ENCODE results near the gene DUSP19.
A peak's percentile ranks its signal among the peaks of the same experiment; 100 is the strongest.
"Not testable (repeated sequence)": the region's sequence is repeated elsewhere in the genome, so short reads cannot be mapped to it uniquely, and the experiment has no call there.

DUSP19 gene

GRCh38 chr2:183047486-183048125 lies 30.9 kb upstream of the DUSP19 start:
- DNase-seq (ENCODE audit: low spot score in 2 of 2); H3K9me3 Mint-ChIP-seq; H3K27ac Mint-ChIP-seq; H3K4me1 Mint-ChIP-seq; H3K36me3 Mint-ChIP-seq; H3K4me3 Mint-ChIP-seq; ATAC-seq: not testable (repeated sequence)

GRCh38 chr2:183049420-183049819 lies 29.1 kb upstream of the DUSP19 start:
- Mint-ChIP-seq H3K4me3 (no peak overlapping the region), H3K27ac (no peak overlapping the region), H3K36me3 (no peaks in the 10 kb centered on the region), H3K4me1 (no peaks in the 10 kb centered on the region), H3K9me3 (no peaks in the 10 kb centered on the region)
- ATAC-seq: no peak
- DNase-seq (ENCODE audit: low spot score in 2 of 2): no peak

GRCh38 chr2:183057333-183057985 lies 21.1 kb upstream of the DUSP19 start:
- no peak for DNase-seq (ENCODE audit: low spot score in 2 of 2)
- H3K4me3 Mint-ChIP-seq: no peak overlapping the region
- H3K27ac Mint-ChIP-seq: no peak overlapping the region
- no peak for ATAC-seq
- H3K4me1 Mint-ChIP-seq: no peaks in the 10 kb centered on the region
- H3K9me3 Mint-ChIP-seq: no peaks in the 10 kb centered on the region
- no peaks in the 10 kb centered on the region for H3K36me3 Mint-ChIP-seq

GRCh38 chr2:183059561-183059960 lies 19.0 kb upstream of the DUSP19 start:
- no peak for DNase-seq (ENCODE audit: low spot score in 2 of 2)
- Mint-ChIP-seq H3K4me1 (no peaks in the 10 kb centered on the region), H3K36me3 (no peaks in the 10 kb centered on the region), H3K27ac (no peak overlapping the region), H3K4me3 (no peak overlapping the region), H3K9me3 (no peaks in the 10 kb centered on the region)
- peak; percentile 45 for ATAC-seq

GRCh38 chr2:183060571-183061231 lies 17.8 kb upstream of the DUSP19 start:
- DNase-seq (ENCODE audit: low spot score in 2 of 2) (no peak), ATAC-seq (no peak)
- Mint-ChIP-seq H3K27ac (no peak overlapping the region), H3K4me1 (no peaks in the 10 kb centered on the region), H3K36me3 (no peaks in the 10 kb centered on the region), H3K9me3 (no peaks in the 10 kb centered on the region), H3K4me3 (no peak overlapping the region)

- Mint-ChIP-seq H3K27ac (no peak overlapping the region), H3K9me3 (no peaks in the 10 kb centered on the region), H3K4me3 (no peak overlapping the region), H3K4me1 (no peaks in the 10 kb centered on the region), H3K36me3 (no peaks in the 10 kb centered on the region)
- DNase-seq (ENCODE audit: low spot score in 2 of 2): no peak
- no peak for ATAC-seq
Observed at GRCh38 chr2:183063083-183063482, 15.5 kb upstream of the DUSP19 start.

GRCh38 chr2:183068561-183068960 lies 10.0 kb upstream of the DUSP19 start:
- DNase-seq (ENCODE audit: low spot score in 2 of 2) (no peak), ATAC-seq (no peak)
- H3K36me3 Mint-ChIP-seq: no peaks in the 10 kb centered on the region
- H3K27ac Mint-ChIP-seq: no peak overlapping the region
- H3K4me3 Mint-ChIP-seq: no peak overlapping the region
- no peaks in the 10 kb centered on the region for H3K4me1 Mint-ChIP-seq
- no peaks in the 10 kb centered on the region for H3K9me3 Mint-ChIP-seq

GRCh38 chr2:183069174-183069573 lies 9.4 kb upstream of the DUSP19 start:
- no peak for ATAC-seq
- Mint-ChIP-seq H3K4me3 (no peak overlapping the region), H3K4me1 (no peaks in the 10 kb centered on the region), H3K9me3 (no peaks in the 10 kb centered on the region), H3K27ac (no peak overlapping the region), H3K36me3 (no peaks in the 10 kb centered on the region)
- DNase-seq (ENCODE audit: low spot score in 2 of 2): no peak

- Mint-ChIP-seq H3K4me1 (no peaks in the 10 kb centered on the region), H3K36me3 (no peaks in the 10 kb centered on the region), H3K27ac (no peak overlapping the region), H3K9me3 (no peaks in the 10 kb centered on the region), H3K4me3 (no peak overlapping the region)
- ATAC-seq: no peak
- no peak for DNase-seq (ENCODE audit: low spot score in 2 of 2)
Observed at GRCh38 chr2:183070942-183071844, 7.4 kb upstream of the DUSP19 start.

GRCh38 chr2:183072177-183072576 lies 6.4 kb upstream of the DUSP19 start:
- DNase-seq (ENCODE audit: low spot score in 2 of 2): no peak
- ATAC-seq: no peak
- H3K36me3 Mint-ChIP-seq: no peaks in the 10 kb centered on the region
- H3K4me1 Mint-ChIP-seq: no peaks in the 10 kb centered on the region
- H3K9me3 Mint-ChIP-seq: no peaks in the 10 kb centered on the region
- H3K4me3 Mint-ChIP-seq: no peak overlapping the region
- H3K27ac Mint-ChIP-seq: no peak overlapping the region

- Mint-ChIP-seq H3K27ac (peak overlapping the region; percentile 76), H3K4me1 (no peaks in the 10 kb centered on the region), H3K9me3 (no peaks in the 10 kb centered on the region), H3K36me3 (no peaks in the 10 kb centered on the region), H3K4me3 (peak overlapping the region; percentile 83)
- DNase-seq (ENCODE audit: low spot score in 2 of 2): no peak
- ATAC-seq: no peak
Observed at GRCh38 chr2:183078163-183078463, 434 bp upstream of the DUSP19 start.

- Mint-ChIP-seq H3K36me3 (no peaks in the 10 kb centered on the region), H3K27ac (peak overlapping the region; percentile 76), H3K9me3 (no peaks in the 10 kb centered on the region), H3K4me3 (peak overlapping the region; percentile 83), H3K4me1 (no peaks in the 10 kb centered on the region)
- DNase-seq (ENCODE audit: low spot score in 2 of 2) (no peak), ATAC-seq (peak; percentile 25)
Observed at GRCh38 chr2:183079139-183079775, 710 bp downstream of the DUSP19 start.

GRCh38 chr2:183081911-183082310 lies 3.4 kb downstream of the DUSP19 start:
- Mint-ChIP-seq H3K4me1 (no peaks in the 10 kb centered on the region), H3K36me3 (no peaks in the 10 kb centered on the region), H3K9me3 (no peaks in the 10 kb centered on the region), H3K4me3 (no peak overlapping the region), H3K27ac (no peak overlapping the region)
- ATAC-seq (no peak), DNase-seq (ENCODE audit: low spot score in 2 of 2) (no peak)

GRCh38 chr2:183088061-183088460 lies 9.5 kb downstream of the DUSP19 start:
- H3K4me1 Mint-ChIP-seq: no peaks in the 10 kb centered on the region

GRCh38 chr2:183089192-183089851 lies 10.8 kb downstream of the DUSP19 start:
- no peak for ATAC-seq
- H3K4me3 Mint-ChIP-seq: no peak overlapping the region
- H3K4me1 Mint-ChIP-seq: no peaks in the 10 kb centered on the region
- H3K27ac Mint-ChIP-seq: no peak overlapping the region
- no peaks in the 10 kb centered on the region for H3K9me3 Mint-ChIP-seq
- no peaks in the 10 kb centered on the region for H3K36me3 Mint-ChIP-seq
- DNase-seq (ENCODE audit: low spot score in 2 of 2): no peak

More at GRCh38 chr2:183088061-183088460, 9.5 kb downstream of the DUSP19 start:
- DNase-seq (ENCODE audit: low spot score in 2 of 2) (no peak), ATAC-seq (no peak)
- no peak overlapping the region for H3K27ac Mint-ChIP-seq
- no peaks in the 10 kb centered on the region for H3K9me3 Mint-ChIP-seq
- H3K4me3 Mint-ChIP-seq: no peak overlapping the region
- no peaks in the 10 kb centered on the region for H3K36me3 Mint-ChIP-seq

Measured in stimulated activated effector memory CD8-positive, alpha-beta T cell treated with anti-CD3 and anti-CD28 coated beads, Interleukin-12 subunit alpha, Interleukin-12 subunit beta, amount 100 ng/mL, for 72 hours (primary cell).